Bronchial epithelial cell (primary cell): ENCODE measurements around the gene DMBT1. TPM values are rescaled to one million over a fixed set of nuclear protein-coding genes. Genes with fewer than 3 reads are reported as not detected.

Experiments used
- DNase-seq: peaks from one replicate; pipeline ENCODE4 v3.0.0-alpha.2; 2010; ENCODE audit warnings: low read depth
- FAIRE-seq: peaks from 2 replicates; lab custom pipeline; 2011; peaks lifted over from hg19 to GRCh38; lab: Jason Lieb, UNC
- H3K27me3 ChIP-seq: 2 replicates; pipeline ENCODE4 v1.5.1; 2011; ENCODE audit warnings: low read length; ENCODE audit not compliant: control insufficient read depth, insufficient read depth
- H3K36me3 ChIP-seq: 2 replicates; pipeline ENCODE4 v1.5.1; 2011; ENCODE audit warnings: low read length; ENCODE audit not compliant: control insufficient read depth, insufficient read depth
- H3K4me3 ChIP-seq: 2 replicates; pipeline ENCODE4 v1.5.1; 2011; ENCODE audit warnings: mild to moderate bottlenecking, low read depth, low read length, control low read depth
- total RNA-seq: library from RNA; depleted of rRNA; stranded (reverse); fragments of >200 nt; gene quantifications from 2 replicates; pipeline ENCODE4 v1.2.1, GENCODE V29; 2014
- TF ChIP-seq, protein P1 (sequence below): IDR thresholded peaks from 2 replicates; pipeline ENCODE4 v1.5.1; 2011; ENCODE audit warnings: mild to moderate bottlenecking, moderate library complexity, low read length, control low read depth, inconsistent platforms; ENCODE audit not compliant: insufficient read depth, severe bottlenecking

Gene DMBT1
- total RNA-seq, 1 donor from 2014 or later = not detected

DNA sequence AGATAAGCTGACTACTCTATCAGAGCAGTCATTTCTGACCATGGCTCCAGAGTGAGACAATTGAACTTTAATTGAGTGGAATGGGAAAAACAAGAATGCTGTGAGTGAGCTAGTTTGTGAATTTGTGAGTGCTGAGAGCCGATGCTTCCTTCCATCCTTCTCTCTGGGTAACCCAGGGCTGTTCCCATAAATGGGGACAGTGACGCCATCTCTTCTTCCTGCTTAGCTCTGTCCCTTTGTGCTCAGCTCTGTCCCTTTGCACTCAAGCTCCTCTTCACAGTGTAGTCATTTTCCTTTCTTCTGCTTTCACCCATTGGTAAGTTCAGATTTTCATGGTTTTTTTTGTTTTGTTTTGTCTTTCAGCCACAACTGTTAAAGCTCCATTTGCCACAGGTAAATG lies 114.7 kb downstream of the DMBT1 start:
- no peaks in the 10 kb centered on the region for H3K36me3 ChIP-seq
- DNase-seq (no peak), FAIRE-seq (no peak)
- no peaks in the 10 kb centered on the region for H3K27me3 ChIP-seq
- H3K4me3 ChIP-seq = no peak overlapping the region
- TF ChIP-seq, protein P1, sequence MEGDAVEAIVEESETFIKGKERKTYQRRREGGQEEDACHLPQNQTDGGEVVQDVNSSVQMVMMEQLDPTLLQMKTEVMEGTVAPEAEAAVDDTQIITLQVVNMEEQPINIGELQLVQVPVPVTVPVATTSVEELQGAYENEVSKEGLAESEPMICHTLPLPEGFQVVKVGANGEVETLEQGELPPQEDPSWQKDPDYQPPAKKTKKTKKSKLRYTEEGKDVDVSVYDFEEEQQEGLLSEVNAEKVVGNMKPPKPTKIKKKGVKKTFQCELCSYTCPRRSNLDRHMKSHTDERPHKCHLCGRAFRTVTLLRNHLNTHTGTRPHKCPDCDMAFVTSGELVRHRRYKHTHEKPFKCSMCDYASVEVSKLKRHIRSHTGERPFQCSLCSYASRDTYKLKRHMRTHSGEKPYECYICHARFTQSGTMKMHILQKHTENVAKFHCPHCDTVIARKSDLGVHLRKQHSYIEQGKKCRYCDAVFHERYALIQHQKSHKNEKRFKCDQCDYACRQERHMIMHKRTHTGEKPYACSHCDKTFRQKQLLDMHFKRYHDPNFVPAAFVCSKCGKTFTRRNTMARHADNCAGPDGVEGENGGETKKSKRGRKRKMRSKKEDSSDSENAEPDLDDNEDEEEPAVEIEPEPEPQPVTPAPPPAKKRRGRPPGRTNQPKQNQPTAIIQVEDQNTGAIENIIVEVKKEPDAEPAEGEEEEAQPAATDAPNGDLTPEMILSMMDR = no peak

DNA sequence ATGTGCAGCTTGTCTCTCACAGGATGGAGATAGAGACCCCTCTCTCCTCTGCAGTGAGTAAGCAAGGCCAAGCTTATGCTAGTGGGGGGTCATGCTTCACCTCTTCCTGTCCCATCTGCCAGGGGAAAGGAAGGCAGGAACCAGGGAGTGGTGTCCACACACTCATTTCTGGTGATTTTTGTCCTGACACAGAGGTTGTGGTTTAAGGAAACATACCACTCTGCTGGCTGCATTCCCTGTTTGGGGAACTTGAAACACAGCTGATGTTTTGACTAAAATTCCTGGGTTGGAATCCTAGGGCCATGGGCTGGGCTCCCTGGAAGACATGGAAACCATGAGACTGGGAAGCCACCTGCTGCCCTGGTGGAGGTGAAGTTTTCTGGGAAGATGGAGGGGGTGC lies 117.7 kb downstream of the DMBT1 start:
- Histone ChIP-seq H3K36me3 (no peaks in the 10 kb centered on the region), H3K27me3 (no peaks in the 10 kb centered on the region), H3K4me3 (no peak overlapping the region)
- DNase-seq = no peak
- FAIRE-seq = no peak
- TF ChIP-seq, protein P1 = no peak

DNA sequence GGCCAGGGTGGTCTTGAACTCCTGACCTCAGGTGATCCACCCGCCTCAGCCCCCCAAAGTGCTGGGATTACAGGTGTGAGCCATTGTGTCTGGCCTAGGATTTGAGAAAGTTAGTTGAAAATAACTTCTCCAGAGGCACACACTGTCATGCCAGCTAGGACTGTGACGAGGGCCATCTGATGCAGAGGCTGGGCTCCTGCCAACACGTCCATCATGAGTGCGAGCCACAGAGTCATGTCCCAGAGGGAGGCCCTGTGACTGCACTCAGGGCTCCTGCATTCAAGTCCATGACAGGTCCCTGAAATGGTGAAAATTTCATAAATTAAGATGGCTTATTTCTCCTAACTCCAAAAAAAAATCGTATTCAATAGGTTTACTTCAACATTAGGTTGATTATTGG lies 122.0 kb downstream of the DMBT1 start:
- no peak for FAIRE-seq
- TF ChIP-seq, protein P1 = no peak
- no peaks in the 10 kb centered on the region for H3K36me3 ChIP-seq
- DNase-seq = no peak
- no peaks in the 10 kb centered on the region for H3K27me3 ChIP-seq
- no peak overlapping the region for H3K4me3 ChIP-seq

DNA sequence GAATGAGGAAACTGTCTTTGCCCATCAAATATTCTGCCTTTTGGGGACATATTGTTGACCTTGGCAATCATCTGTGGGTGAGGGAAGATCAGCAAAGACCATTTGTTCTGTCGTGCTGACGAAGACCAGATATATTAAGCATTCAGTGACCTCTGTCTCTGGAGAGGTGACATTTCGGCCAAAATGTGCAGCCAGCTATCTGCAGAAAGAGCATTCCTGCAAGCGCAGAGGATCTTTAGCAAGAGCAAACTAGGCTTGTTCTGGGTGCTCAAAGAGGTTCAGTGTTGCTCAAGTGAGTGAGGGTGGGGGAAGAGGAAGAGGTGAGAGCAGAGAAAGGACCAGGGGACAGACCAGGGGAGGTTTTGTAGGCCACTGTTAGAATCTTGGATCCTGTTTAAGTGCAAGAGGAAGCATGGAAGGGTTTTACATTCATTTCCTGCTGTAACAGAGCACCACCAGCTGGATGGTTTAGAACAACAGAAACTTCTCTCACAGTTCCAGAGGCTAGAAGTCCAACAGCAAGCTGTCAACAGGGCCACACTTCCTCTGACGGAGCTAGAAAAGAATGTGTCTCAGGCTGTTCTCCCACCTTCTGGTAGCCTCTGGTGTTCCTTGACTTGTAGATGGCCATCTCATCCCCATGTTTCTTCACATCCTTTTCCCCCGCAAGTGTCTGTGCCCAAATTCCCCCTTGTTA lies 127.9 kb downstream of the DMBT1 start:
- Histone ChIP-seq H3K27me3 (no peaks in the 10 kb centered on the region), H3K36me3 (no peaks in the 10 kb centered on the region), H3K4me3 (no peak overlapping the region)
- FAIRE-seq (peak; percentile 52), DNase-seq (peak; percentile 51)
- TF ChIP-seq, protein P1 = peak; percentile 12

DNA sequence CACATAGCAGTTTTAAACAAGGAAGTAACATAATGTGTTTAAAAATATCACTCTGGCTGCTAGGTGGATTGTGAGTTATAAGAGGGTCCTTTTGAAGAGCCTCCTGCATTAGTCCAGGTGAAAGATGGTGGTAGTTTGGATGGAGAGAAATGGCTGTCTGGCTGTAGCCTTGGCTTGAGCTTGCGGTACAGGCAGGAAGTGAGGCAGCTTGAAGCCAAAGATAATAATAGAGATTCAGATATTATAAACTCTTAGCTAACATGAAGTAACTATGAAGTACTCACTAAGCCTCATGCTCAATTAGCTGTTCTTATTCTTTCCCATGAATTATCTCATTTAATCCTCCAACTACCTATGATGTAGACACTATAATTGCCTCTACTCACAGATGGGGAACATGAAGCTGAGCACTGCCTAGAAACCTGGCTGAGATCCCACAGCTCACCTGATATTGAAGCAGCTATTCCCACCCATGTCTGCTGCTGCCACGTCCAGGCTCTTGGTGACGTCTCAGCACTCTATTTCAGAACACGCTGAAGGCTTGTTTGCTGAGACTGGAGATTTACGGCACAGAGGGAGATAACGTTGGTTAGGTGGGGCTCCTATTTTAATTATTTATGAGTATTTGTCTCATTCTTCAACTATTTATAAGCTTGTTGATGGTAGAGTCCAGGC lies 128.7 kb downstream of the DMBT1 start:
- Histone ChIP-seq H3K4me3 (no peak overlapping the region), H3K27me3 (no peaks in the 10 kb centered on the region), H3K36me3 (no peaks in the 10 kb centered on the region)
- TF ChIP-seq, protein P1 = no peak
- FAIRE-seq (no peak), DNase-seq (no peak)
